Peyer's patch (tissue), 4 donors: ENCODE results near the gene MEF2C.
"Not testable (repeated sequence)": the region's sequence is repeated elsewhere in the genome, so short reads cannot be mapped to it uniquely, and the experiment has no call there.

Source experiments
- POLR2A ChIP-seq, 2 donors: fragments of 450-650 bp; IDR thresholded peaks; one replicate each; pipeline ENCODE4 v1.5.1; 2017; ENCODE audit warnings: antibody characterized with exemption in 2 of 2, mild to moderate bottlenecking in 2 of 2, moderate library complexity in 2 of 2
- TF ChIP-seq, protein P1 (sequence below), 6 experiments: fragments of 450-650 bp in 4 of 6; fragments of 200-600 bp in 2 of 6; sonication (generic) in 1 of 6; IDR thresholded peaks; one replicate each; pipeline ENCODE4 v1.5.1; 2017 to 2019; ENCODE audit warnings: antibody characterized with exemption in 6 of 6, mild to moderate bottlenecking in 3 of 6, moderate library complexity in 1 of 6

DNA sequence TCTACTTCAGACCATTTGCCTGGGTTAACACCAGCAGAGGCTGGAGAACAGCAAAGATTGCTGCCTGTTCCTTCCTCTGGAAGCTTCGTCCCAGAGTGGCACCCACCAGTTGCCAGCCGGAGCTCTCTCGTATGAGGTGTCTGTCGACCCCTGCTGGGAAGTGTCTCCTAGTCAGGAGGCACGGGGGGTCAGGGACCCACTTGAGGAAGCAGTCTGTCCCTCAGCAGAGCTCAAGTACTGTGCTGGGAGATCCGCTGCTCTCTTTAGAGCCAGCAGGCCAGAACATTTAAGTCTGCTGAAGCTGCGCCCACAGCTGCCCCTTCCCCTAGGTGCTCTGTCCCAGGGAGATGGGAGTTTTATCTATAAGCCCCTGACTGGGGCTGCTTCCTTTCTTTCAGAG is 84.1 kb downstream of the MEF2C start:
- not testable (repeated sequence) for TF ChIP-seq POLR2A (IDR thresholded peaks at IDR 0.05)
- TF ChIP-seq, protein P1, sequence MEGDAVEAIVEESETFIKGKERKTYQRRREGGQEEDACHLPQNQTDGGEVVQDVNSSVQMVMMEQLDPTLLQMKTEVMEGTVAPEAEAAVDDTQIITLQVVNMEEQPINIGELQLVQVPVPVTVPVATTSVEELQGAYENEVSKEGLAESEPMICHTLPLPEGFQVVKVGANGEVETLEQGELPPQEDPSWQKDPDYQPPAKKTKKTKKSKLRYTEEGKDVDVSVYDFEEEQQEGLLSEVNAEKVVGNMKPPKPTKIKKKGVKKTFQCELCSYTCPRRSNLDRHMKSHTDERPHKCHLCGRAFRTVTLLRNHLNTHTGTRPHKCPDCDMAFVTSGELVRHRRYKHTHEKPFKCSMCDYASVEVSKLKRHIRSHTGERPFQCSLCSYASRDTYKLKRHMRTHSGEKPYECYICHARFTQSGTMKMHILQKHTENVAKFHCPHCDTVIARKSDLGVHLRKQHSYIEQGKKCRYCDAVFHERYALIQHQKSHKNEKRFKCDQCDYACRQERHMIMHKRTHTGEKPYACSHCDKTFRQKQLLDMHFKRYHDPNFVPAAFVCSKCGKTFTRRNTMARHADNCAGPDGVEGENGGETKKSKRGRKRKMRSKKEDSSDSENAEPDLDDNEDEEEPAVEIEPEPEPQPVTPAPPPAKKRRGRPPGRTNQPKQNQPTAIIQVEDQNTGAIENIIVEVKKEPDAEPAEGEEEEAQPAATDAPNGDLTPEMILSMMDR (IDR thresholded peaks at IDR 0.05), result not testable (repeated sequence)
